ENCODE measurements around the gene NELFE.

- TF ChIP-seq POLR2AphosphoS5 (IDR thresholded peaks at IDR 0.05; ENCODE audit: low read depth, low read length) (no peak), TAF1 (IDR thresholded peaks at IDR 0.05; ENCODE audit: borderline replicate concordance, insufficient read depth, low read length) (no peak), FOXP2 (optimal IDR thresholded peaks at IDR 0.05; ENCODE audit: borderline replicate concordance, extremely low read depth, extremely low read length, insufficient read depth) (no peak), REST (IDR thresholded peaks at IDR 0.05; ENCODE audit: insufficient read depth in 1 of 2, low read depth in 2 of 2, low read length in 2 of 2) (no peak), SIN3A (IDR thresholded peaks at IDR 0.05; ENCODE audit: borderline replicate concordance, insufficient read depth, low read length) (no peak)
Measured at GRCh38 chr6:31927863-31928671, 30.7 kb downstream of the NELFE start.
